A673 (cell line): Measurements from ENCODE around the gene AK2. TPM values are rescaled to one million over a fixed set of nuclear protein-coding genes. Genes with fewer than 3 reads are reported as not detected.
A peak's percentile ranks its signal among the peaks of the same experiment; 100 is the strongest.

ENCODE experiments used
- BruUV-seq: library from RNA; stranded (reverse); fragments of 400-500 nt; replicated peaks from 2 replicates; lab custom pipeline; 2021; lab: Mats Ljungman, UMichigan
- CTCF ChIA-PET: fragments of 300-600 bp; sonication (Branson Sonifier 250); formaldehyde crosslinking; loops from one replicate; lab custom pipeline; 2022; ENCODE audit warnings: antibody characterized with exemption; lab: Charles Lee
- POLR2A ChIA-PET: fragments of 300-600 bp; sonication (Branson Sonifier 250); formaldehyde crosslinking; loops from one replicate; lab custom pipeline; 2022; ENCODE audit warnings: antibody characterized with exemption; ENCODE audit not compliant: low non-redundant PET; lab: Charles Lee
- DNase-seq: peaks from one replicate; pipeline ENCODE4 v3.0.0-alpha.2; 2015; ENCODE audit warnings: low spot score
- H3K27ac ChIP-seq: fragments of 200-600 bp; sonication (generic); 2 replicates; pipeline ENCODE4 v1.5.1; 2016; ENCODE audit warnings: mixed run types, low read depth, mild to moderate bottlenecking, mixed read lengths, antibody characterized with exemption, low read length; ENCODE audit not compliant: poor library complexity, severe bottlenecking
- H3K27me3 ChIP-seq: fragments of 200-600 bp; sonication (generic); replicated peaks from 2 replicates; pipeline ENCODE4 v1.6.1; 2017; ENCODE audit warnings: mixed run types, low read depth, mild to moderate bottlenecking, mixed read lengths, antibody characterized with exemption, low read length; ENCODE audit not compliant: insufficient read depth, poor library complexity
- H3K36me3 ChIP-seq: fragments of 200-600 bp; sonication (generic); 2 replicates; pipeline ENCODE4 v1.6.1; 2016; ENCODE audit warnings: mixed run types, mild to moderate bottlenecking, mixed read lengths, antibody characterized with exemption, low read length; ENCODE audit not compliant: insufficient read depth, poor library complexity, severe bottlenecking
- H3K4me1 ChIP-seq: fragments of 200-600 bp; sonication (generic); 2 replicates; pipeline ENCODE4 v1.6.1; 2017; ENCODE audit warnings: mixed run types, mild to moderate bottlenecking, mixed read lengths, antibody characterized with exemption, low read length; ENCODE audit not compliant: insufficient read depth, poor library complexity, severe bottlenecking
- H3K4me3 ChIP-seq: fragments of 200-600 bp; sonication (generic); 2 replicates; pipeline ENCODE4 v1.5.1; 2016; ENCODE audit warnings: low read depth, mixed run types, mild to moderate bottlenecking, mixed read lengths, low read length; ENCODE audit not compliant: poor library complexity, severe bottlenecking
- H3K9me3 ChIP-seq: fragments of 200-600 bp; sonication (generic); 2 replicates; pipeline ENCODE4 v1.6.1; 2016; ENCODE audit warnings: mixed run types, low read depth, mild to moderate bottlenecking, mixed read lengths, antibody characterized with exemption, low read length; ENCODE audit not compliant: poor library complexity, severe bottlenecking
- EZH2 ChIP-seq: fragments of 200-600 bp; sonication (generic); IDR thresholded peaks from 2 replicates; pipeline ENCODE4 v1.6.1; 2017; ENCODE audit warnings: borderline replicate concordance, low read depth, mild to moderate bottlenecking, mixed read lengths, antibody characterized with exemption, low read length; ENCODE audit not compliant: poor library complexity, severe bottlenecking
- intact Hi-C: fragments of 100-400 bp; cut with micrococcal nuclease; formaldehyde crosslinking; loops from one replicate; pipeline ENCODE4 v1.10.0; 2022; ENCODE audit not compliant: unreplicated experiment
- total RNA-seq: library from RNA; stranded (reverse); gene quantifications from 2 replicates; pipeline ENCODE4 v1.2.3, GENCODE V29; 2021
- TF ChIP-seq, protein P1 (sequence below): fragments of 300-800, 200-600 bp; sonication (generic); conservative IDR thresholded peaks from 2 replicates; pipeline ENCODE4 v1.5.1; 2017; ENCODE audit warnings: low read depth, mild to moderate bottlenecking, antibody characterized with exemption, low read length, moderate library complexity, mixed read lengths

Gene AK2
- total RNA-seq, 1 experiment from 2014 or later: 196 TPM

DNA sequence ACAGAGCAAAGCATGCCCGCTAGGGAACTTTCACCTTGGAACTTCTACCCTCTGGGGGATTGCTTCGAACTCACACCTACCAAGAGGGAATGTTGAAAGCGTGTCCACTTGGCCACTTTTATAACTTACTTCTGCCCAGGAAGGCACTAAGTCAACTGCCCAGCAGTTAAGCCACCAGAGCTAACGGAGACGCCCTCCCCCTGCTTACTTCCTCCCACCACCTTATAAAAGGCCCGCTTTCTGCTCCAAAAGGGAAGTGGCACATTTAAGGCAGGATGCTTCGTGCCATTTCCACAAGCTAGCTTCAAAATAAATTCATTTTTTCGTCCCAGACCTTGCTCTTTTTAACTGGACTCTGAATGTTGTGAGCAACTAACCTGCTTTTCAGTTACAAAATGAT lies 3.2 kb upstream of the AK2 start:
- CTCF ChIA-PET: no interaction called here
- TF ChIP-seq, protein P1, sequence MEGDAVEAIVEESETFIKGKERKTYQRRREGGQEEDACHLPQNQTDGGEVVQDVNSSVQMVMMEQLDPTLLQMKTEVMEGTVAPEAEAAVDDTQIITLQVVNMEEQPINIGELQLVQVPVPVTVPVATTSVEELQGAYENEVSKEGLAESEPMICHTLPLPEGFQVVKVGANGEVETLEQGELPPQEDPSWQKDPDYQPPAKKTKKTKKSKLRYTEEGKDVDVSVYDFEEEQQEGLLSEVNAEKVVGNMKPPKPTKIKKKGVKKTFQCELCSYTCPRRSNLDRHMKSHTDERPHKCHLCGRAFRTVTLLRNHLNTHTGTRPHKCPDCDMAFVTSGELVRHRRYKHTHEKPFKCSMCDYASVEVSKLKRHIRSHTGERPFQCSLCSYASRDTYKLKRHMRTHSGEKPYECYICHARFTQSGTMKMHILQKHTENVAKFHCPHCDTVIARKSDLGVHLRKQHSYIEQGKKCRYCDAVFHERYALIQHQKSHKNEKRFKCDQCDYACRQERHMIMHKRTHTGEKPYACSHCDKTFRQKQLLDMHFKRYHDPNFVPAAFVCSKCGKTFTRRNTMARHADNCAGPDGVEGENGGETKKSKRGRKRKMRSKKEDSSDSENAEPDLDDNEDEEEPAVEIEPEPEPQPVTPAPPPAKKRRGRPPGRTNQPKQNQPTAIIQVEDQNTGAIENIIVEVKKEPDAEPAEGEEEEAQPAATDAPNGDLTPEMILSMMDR: no peak
- TF ChIP-seq EZH2: no peak
- Histone ChIP-seq H3K9me3 (no peaks in the 10 kb centered on the region), H3K27ac (no peak overlapping the region), H3K27me3 (no peaks in the 10 kb centered on the region), H3K36me3 (no peaks in the 10 kb centered on the region), H3K4me1 (peaks cover 6% of the 10 kb centered on the region), H3K4me3 (no peak overlapping the region)
- no peak for DNase-seq
- intact Hi-C loops: no loop called here
- POLR2A ChIA-PET: no interaction called here
- no TSS peak for BruUV-seq

DNA sequence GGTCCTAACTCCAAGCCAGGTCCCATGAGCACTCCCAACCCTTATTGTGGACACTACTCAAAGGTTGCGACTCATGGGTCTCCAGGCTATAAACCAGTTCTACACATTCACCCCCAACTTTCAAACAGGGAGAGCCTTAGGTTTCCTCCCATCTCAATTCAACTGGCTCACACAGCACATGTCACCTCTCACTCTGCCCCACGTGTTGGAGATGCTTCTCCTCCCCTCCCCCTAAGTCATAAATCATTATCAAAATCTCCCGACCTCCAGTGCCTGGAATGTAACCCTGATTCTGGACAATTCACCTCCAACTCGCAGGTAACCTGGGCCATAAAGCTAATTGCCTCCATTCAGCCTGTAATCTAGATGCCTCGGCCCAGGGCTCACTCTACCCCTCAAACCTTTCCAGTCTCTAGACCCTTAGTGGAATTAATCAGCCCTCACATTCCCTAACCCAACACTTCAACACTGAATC lies 595 bp downstream of the AK2 start:
- H3K27ac ChIP-seq: peak overlapping the region; percentile 66
- no TSS peak for BruUV-seq
- H3K36me3 ChIP-seq: peaks cover 7% of the 10 kb centered on the region
- peak overlapping the region; percentile 58 for H3K4me3 ChIP-seq
- intact Hi-C loops: no loop called here
- no peaks in the 10 kb centered on the region for H3K27me3 ChIP-seq
- POLR2A ChIA-PET: no interaction called here
- no peaks in the 10 kb centered on the region for H3K9me3 ChIP-seq
- DNase-seq: peak; percentile 37
- H3K4me1 ChIP-seq: peaks cover 6% of the 10 kb centered on the region
- TF ChIP-seq, protein P1: no peak
- TF ChIP-seq EZH2: no peak
- CTCF ChIA-PET: no interaction called here

DNA sequence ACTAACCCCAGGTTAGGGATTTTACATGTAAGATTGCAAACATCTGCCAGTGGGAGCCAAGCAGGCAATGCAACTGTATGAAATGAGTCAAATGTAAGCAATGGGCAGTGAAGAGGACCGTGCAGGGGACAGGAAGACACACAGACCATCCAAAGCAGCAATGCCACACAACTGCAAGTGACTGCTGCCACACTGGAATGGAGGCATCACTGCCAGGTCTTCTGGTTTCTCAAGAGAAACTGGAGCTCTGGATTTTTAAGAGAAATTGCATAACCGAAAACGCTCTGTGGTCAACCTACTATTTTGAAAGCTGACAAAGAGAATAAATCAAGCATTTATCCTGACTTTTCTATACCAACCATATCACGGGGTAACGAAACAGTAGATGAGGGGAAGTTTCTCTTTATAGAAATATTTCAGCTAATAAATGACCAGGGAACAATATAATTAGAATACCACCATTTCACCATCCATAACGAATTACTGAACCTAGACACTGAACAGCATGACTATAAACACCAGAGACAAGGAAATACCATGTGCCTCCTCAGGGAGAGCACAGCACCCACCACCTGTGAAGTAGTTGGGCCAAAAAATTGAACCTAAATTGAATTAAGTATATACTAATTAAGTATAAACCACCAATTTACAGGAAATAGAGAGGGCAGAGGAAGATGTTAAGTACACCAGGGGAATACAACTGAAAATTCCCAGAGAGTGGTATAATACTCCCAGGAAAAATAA lies 4.4 kb downstream of the AK2 start:
- POLR2A ChIA-PET: no interaction called here

More for the DNA sequence above, 4.4 kb downstream of the AK2 start:
- Histone ChIP-seq H3K4me3 (no peak overlapping the region), H3K4me1 (peaks cover 19% of the 10 kb centered on the region), H3K27me3 (no peaks in the 10 kb centered on the region), H3K27ac (no peak overlapping the region), H3K9me3 (no peaks in the 10 kb centered on the region), H3K36me3 (peaks cover 7% of the 10 kb centered on the region)
- no TSS peak for BruUV-seq
- CTCF ChIA-PET: no interaction called here
- intact Hi-C loops: no loop called here
- no peak for TF ChIP-seq EZH2
- TF ChIP-seq, protein P1: no peak
- no peak for DNase-seq
